ENCODE data around the gene FOXO4. TPM values are rescaled to one million over a fixed set of nuclear protein-coding genes. Genes with fewer than 3 reads are reported as not detected.

The FOXO4 gene
- total RNA-seq, 1 donor from 2014 or later, result 8.0 TPM

DNA sequence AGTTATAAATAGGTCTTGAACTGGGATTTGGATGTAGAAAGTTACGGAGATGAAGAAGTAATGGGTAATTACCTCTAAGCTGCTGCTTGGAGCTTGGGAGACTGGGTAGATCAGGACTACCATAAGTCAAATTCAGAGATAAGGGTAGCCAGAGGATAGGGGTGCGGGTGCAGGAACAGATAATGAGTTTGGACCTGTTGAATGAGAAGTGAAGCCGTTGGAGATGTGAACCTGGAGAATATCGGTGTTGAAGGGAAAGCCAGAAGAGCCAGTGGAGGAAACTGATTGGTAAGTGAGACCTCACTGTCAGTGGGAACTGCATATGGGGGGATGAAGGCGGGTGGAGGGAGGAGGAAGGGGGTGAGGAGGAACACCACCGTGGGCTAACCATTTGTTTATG lies 618 bp upstream of the FOXO4 start:
- peaks cover 0 to 4% of the 10 kb centered on the region in 2 donors for H3K4me1 ChIP-seq
- H3K4me3 ChIP-seq, result peak overlapping the region; percentile 55 to 64
- no peak for DNase-seq (ENCODE audit: low spot score in 2 of 2)
- no peak overlapping the region for H3K27ac ChIP-seq
- H3K27me3 ChIP-seq, result no peaks in the 10 kb centered on the region
- H3K9me3 ChIP-seq, result no peaks in the 10 kb centered on the region
- TF ChIP-seq, protein P1, sequence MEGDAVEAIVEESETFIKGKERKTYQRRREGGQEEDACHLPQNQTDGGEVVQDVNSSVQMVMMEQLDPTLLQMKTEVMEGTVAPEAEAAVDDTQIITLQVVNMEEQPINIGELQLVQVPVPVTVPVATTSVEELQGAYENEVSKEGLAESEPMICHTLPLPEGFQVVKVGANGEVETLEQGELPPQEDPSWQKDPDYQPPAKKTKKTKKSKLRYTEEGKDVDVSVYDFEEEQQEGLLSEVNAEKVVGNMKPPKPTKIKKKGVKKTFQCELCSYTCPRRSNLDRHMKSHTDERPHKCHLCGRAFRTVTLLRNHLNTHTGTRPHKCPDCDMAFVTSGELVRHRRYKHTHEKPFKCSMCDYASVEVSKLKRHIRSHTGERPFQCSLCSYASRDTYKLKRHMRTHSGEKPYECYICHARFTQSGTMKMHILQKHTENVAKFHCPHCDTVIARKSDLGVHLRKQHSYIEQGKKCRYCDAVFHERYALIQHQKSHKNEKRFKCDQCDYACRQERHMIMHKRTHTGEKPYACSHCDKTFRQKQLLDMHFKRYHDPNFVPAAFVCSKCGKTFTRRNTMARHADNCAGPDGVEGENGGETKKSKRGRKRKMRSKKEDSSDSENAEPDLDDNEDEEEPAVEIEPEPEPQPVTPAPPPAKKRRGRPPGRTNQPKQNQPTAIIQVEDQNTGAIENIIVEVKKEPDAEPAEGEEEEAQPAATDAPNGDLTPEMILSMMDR (IDR thresholded peaks at IDR 0.05), result no peak
- no peaks in the 10 kb centered on the region for H3K36me3 ChIP-seq
- intact Hi-C loops (cut with DNase I), result loop anchor here (1.0 kb wide), 1 partner anchor 27 kb away; the partner anchor contains the start of gene SNX12

DNA sequence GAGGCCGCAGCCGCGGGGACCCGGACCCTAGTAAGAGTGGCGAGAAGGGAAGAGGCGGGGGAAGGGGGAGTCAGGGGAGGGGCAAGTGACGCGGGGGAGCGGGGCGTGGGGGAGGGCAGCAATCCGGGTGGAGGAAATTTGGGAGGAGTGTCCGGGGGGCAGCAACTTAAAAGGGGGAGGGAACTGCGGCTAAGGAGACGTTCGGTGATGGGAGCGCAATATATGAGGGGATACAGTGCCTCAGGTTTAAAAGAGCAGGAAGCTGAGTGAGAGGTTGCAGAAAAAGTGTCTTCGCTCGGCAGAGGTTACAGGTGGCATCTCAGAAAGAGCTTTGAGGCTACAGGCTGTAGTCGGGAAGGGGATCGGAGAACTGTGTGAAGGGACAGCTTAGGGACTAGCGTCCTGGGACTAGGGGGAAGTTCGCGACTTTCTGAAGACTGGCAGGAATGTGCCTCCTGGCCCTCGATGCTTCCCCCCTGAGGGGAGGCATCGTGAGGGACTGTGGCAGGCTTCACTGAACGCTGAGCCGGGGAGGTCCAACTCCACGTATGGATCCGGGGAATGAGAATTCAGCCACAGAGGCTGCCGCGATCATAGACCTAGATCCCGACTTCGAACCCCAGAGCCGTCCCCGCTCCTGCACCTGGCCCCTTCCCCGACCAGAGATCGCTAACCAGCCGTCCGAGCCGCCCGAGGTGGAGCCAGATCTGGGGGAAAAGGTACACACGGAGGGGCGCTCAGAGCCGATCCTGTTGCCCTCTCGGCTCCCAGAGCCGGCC lies 519 bp downstream of the FOXO4 start:
- TF ChIP-seq, protein P1 (IDR thresholded peaks at IDR 0.05), result no peak
- H3K4me3 ChIP-seq, result peak overlapping the region; percentile 55 to 64
- no peaks in the 10 kb centered on the region for H3K9me3 ChIP-seq
- no peaks in the 10 kb centered on the region for H3K36me3 ChIP-seq
- H3K27me3 ChIP-seq, result no peaks in the 10 kb centered on the region
- H3K4me1 ChIP-seq, result peaks cover 0 to 4% of the 10 kb centered on the region in 2 donors
- H3K27ac ChIP-seq, result peak overlapping the region; percentile 49 to 73
- intact Hi-C loops (cut with DNase I), result loop anchor here (1.0 kb wide), 3 partner anchors 22 to 86 kb away; partner anchors contain the start of genes MED12 and SNX12
- peak in 1 of 2 donors; percentile 75 for DNase-seq (ENCODE audit: low spot score in 2 of 2)

- no peak for DNase-seq (ENCODE audit: low spot score in 2 of 2)
- peaks cover 0 to 4% of the 10 kb centered on the region in 2 donors for H3K4me1 ChIP-seq
- no peaks in the 10 kb centered on the region for H3K36me3 ChIP-seq
- intact Hi-C loops (cut with DNase I), result loop anchor here (1.0 kb wide), 2 partner anchors 22 to 86 kb away; partner anchors contain the start of gene MED12
- peak overlapping the region; percentile 55 to 64 for H3K4me3 ChIP-seq
- no peak overlapping the region for H3K27ac ChIP-seq
- TF ChIP-seq, protein P1 (IDR thresholded peaks at IDR 0.05), result no peak
- no peaks in the 10 kb centered on the region for H3K9me3 ChIP-seq
- no peaks in the 10 kb centered on the region for H3K27me3 ChIP-seq
These were observed 1.0 kb downstream of the FOXO4 start for GRCh38 chrX:71096760-71097032.

GRCh38 chrX:71098302-71098701 lies 2.7 kb downstream of the FOXO4 start:
- Histone ChIP-seq H3K4me1 (peaks cover 0 to 4% of the 10 kb centered on the region in 2 donors), H3K9me3 (no peaks in the 10 kb centered on the region), H3K4me3 (no peak overlapping the region), H3K27ac (no peak overlapping the region), H3K36me3 (no peaks in the 10 kb centered on the region), H3K27me3 (no peaks in the 10 kb centered on the region)
- intact Hi-C loops (cut with DNase I), result no loop called here
- TF ChIP-seq, protein P1 (IDR thresholded peaks at IDR 0.05), result peak; percentile 9 to 47 (median 34)
- peak; percentile 37 to 78 for DNase-seq (ENCODE audit: low spot score in 2 of 2)

GRCh38 chrX:71098951-71099506 lies 3.4 kb downstream of the FOXO4 start:
- Histone ChIP-seq H3K27ac (no peak overlapping the region), H3K36me3 (no peaks in the 10 kb centered on the region), H3K9me3 (no peaks in the 10 kb centered on the region), H3K4me3 (no peak overlapping the region), H3K4me1 (peaks cover 0 to 4% of the 10 kb centered on the region in 2 donors), H3K27me3 (no peaks in the 10 kb centered on the region)
- TF ChIP-seq, protein P1 (IDR thresholded peaks at IDR 0.05), result no peak
- intact Hi-C loops (cut with DNase I), result no loop called here
- DNase-seq (ENCODE audit: low spot score in 2 of 2), result no peak

Data from ascending aorta (tissue), 2 donors.